GM12878 (cell line): ENCODE measurements around the gene C4orf36. TPM values are rescaled to one million over a fixed set of nuclear protein-coding genes. Genes with fewer than 3 reads are reported as not detected.
A peak's percentile ranks its signal among the peaks of the same experiment; 100 is the strongest.

ENCODE experiments used
- ATAC-seq: fragments of 200-7000 bp; cut with Tn5 transposase; 3 replicates; pipeline ENCODE4 v1.9.1; 2020; ENCODE audit warnings: mild to moderate bottlenecking, moderate library complexity
- BruUV-seq: library from RNA; stranded (reverse); fragments of 400-500 nt; replicated peaks from 2 replicates; lab custom pipeline; 2021; lab: Mats Ljungman, UMichigan
- CTCF ChIA-PET: fragments of 300-600 bp; sonication (Branson Sonifier 250); formaldehyde crosslinking; extraction: SDS; loops from one replicate; lab custom pipeline; 2021; ENCODE audit warnings: inconsistent platforms; lab: Yijun Ruan, JAX
- POLR2A ChIA-PET: fragments of 350-600 bp; formaldehyde crosslinking; extraction: SDS; loops from one replicate; lab custom pipeline; 2021; ENCODE audit warnings: inconsistent platforms; lab: Charles Lee
- RAD21 ChIA-PET: fragments of 300-600 bp; sonication (Branson Sonifier 250); formaldehyde crosslinking; loops from one replicate; lab custom pipeline; 2023; ENCODE audit warnings: antibody characterized with exemption; ENCODE audit not compliant: unreplicated experiment; lab: Charles Lee
- SMC1A ChIA-PET: fragments of 300-600 bp; sonication (Branson Sonifier 250); formaldehyde crosslinking; loops from one replicate; lab custom pipeline; 2023; ENCODE audit not compliant: unreplicated experiment, uncharacterized antibody; lab: Charles Lee
- DNase-seq: peaks from one replicate; pipeline ENCODE4 v3.0.0-alpha.2; 2011; ENCODE audit warnings: low read depth, low spot score
- FAIRE-seq: peaks from 3 replicates; lab custom pipeline; 2011; peaks lifted over from hg19 to GRCh38; lab: Jason Lieb, UNC
- H2AFZ ChIP-seq: 2 replicates; pipeline ENCODE4 v1.6.0; 2011; ENCODE audit warnings: low read depth, low read length, control low read depth; ENCODE audit not compliant: control insufficient read depth
- H3K27ac ChIP-seq: 2 replicates; pipeline ENCODE4 v1.5.1; 2011; ENCODE audit warnings: control low read depth; ENCODE audit not compliant: control insufficient read depth, insufficient read depth
- H3K27me3 ChIP-seq, 2 experiments: replicated peaks in 1 of 2; 2 replicates each; pipeline versions ENCODE4 v1.6.0 to v1.6.1; 2011; ENCODE audit warnings: low read length in 1 of 2; ENCODE audit not compliant: control insufficient read depth in 2 of 2, insufficient read depth in 2 of 2
- H3K36me3 ChIP-seq, 2 experiments: 2 replicates each; pipeline ENCODE4 v1.5.1; 2011; ENCODE audit warnings: low read length in 1 of 2; ENCODE audit not compliant: control insufficient read depth in 2 of 2, insufficient read depth in 2 of 2
- H3K4me1 ChIP-seq: 2 replicates; pipeline ENCODE4 v1.6.1; 2011; ENCODE audit warnings: mild to moderate bottlenecking, low read length, moderate library complexity, mixed read lengths; ENCODE audit not compliant: control insufficient read depth, insufficient read depth
- H3K4me2 ChIP-seq: 2 replicates; pipeline ENCODE4 v1.6.0; 2011; ENCODE audit warnings: control low read depth; ENCODE audit not compliant: control insufficient read depth, insufficient read depth
- H3K4me3 ChIP-seq: fragments of 200-600 bp; sonication (generic); 2 replicates; pipeline ENCODE4 v1.5.1; 2016
- H3K79me2 ChIP-seq: 2 replicates; pipeline ENCODE4 v1.6.0; 2011; ENCODE audit warnings: low read length; ENCODE audit not compliant: control insufficient read depth, insufficient read depth
- H3K9ac ChIP-seq: 2 replicates; pipeline ENCODE4 v1.8.0; 2011; ENCODE audit warnings: low read length, control low read depth, mixed read lengths; ENCODE audit not compliant: control insufficient read depth, insufficient read depth
- H3K9me3 ChIP-seq: replicated peaks from 3 replicates; pipeline ENCODE4 v1.5.1; 2011; ENCODE audit warnings: mild to moderate bottlenecking, low read length; ENCODE audit not compliant: control insufficient read depth, insufficient read depth
- H4K20me1 ChIP-seq: 2 replicates; pipeline ENCODE4 v1.6.0; 2011; ENCODE audit not compliant: control insufficient read depth, insufficient read depth
- HCFC1 ChIP-seq: fragments of 150-350 bp; IDR thresholded peaks from 2 replicates; pipeline ENCODE4 v1.6.1; 2014; ENCODE audit warnings: low read length
- MEF2B ChIP-seq: fragments of 450-650 bp; IDR thresholded peaks from 2 replicates; pipeline ENCODE4 v1.6.1; 2018; ENCODE audit warnings: mild to moderate bottlenecking, moderate library complexity; ENCODE audit not compliant: partially characterized antibody, poor library complexity, severe bottlenecking
- MLLT1 ChIP-seq: fragments of 450-650 bp; IDR thresholded peaks from 2 replicates; pipeline ENCODE4 v1.6.1; 2016; ENCODE audit warnings: mild to moderate bottlenecking
- NFYA ChIP-seq: IDR thresholded peaks from 2 replicates; pipeline ENCODE4 v1.6.1; 2011; ENCODE audit warnings: low read depth, mild to moderate bottlenecking, low read length, improper control_type of control experiment, borderline replicate concordance
- NR2C2 ChIP-seq: IDR thresholded peaks from 2 replicates; pipeline ENCODE4 v1.6.1; 2011; ENCODE audit warnings: borderline replicate concordance, low read depth; ENCODE audit not compliant: control insufficient read depth, insufficient read length
- SPI1 ChIP-seq: IDR thresholded peaks from 2 replicates; pipeline ENCODE4 v1.6.1; 2011; ENCODE audit warnings: low read depth, mild to moderate bottlenecking, low read length, moderate library complexity, borderline replicate concordance; ENCODE audit not compliant: insufficient read depth
- SREBF1 ChIP-seq: IDR thresholded peaks from 2 replicates; pipeline ENCODE4 v1.6.1; 2012; ENCODE audit warnings: mild to moderate bottlenecking, low read length
- USF2 ChIP-seq: IDR thresholded peaks from 2 replicates; pipeline ENCODE4 v1.6.1; 2011; ENCODE audit warnings: low read depth, low read length, improper control_type of control experiment, borderline replicate concordance
- ZBED1 ChIP-seq: IDR thresholded peaks from 2 replicates; pipeline ENCODE4 v1.6.1; 2016; ENCODE audit warnings: borderline replicate concordance
- ZNF207 ChIP-seq: fragments of 450-650 bp; IDR thresholded peaks from 2 replicates; pipeline ENCODE4 v1.6.1; 2014; ENCODE audit warnings: antibody characterized with exemption, mild to moderate bottlenecking, borderline replicate concordance
- ZNF622 ChIP-seq: fragments of 450-650 bp; IDR thresholded peaks from 2 replicates; pipeline ENCODE4 v1.6.1; 2017; ENCODE audit warnings: mild to moderate bottlenecking, inconsistent platforms
- WGBS: methylation state at CpG from one replicate; pipeline ENCODE4 v1.1.6; 2016; ENCODE audit warnings: low lambda C conversion rate; ENCODE audit not compliant: insufficient replicate concordance, insufficient coverage; ENCODE audit errors: missing lambda C conversion rate; 5-methylcytosine and 5-hydroxymethylcytosine counted together
- in situ Hi-C: fragments of 300-500 bp; cut with MboI; formaldehyde crosslinking; loops from 9 replicates; pipeline ENCODE4 v1.14.3; 2018; ENCODE audit warnings: mixed read lengths
- intact Hi-C: fragments of 100-400 bp; cut with micrococcal nuclease; formaldehyde crosslinking; loops from one replicate; pipeline ENCODE4 v1.14.2; 2022; ENCODE audit not compliant: unreplicated experiment
- polyA plus RNA-seq, 11 experiments: library from polyadenylated mRNA; depleted of rRNA in 4 of 11; unstranded in 6 of 11; stranded (reverse) in 5 of 11; fragments of >200 nt; fragmentation: Nextera tagmentation in 4 of 11; fragmentation: Illumina TruSeq in 1 of 11; extraction: Ambion mirVana in 4 of 11; extraction: Trizol in 1 of 11; gene quantifications; 1 replicate in 1 of 11; 2 replicates in 10 of 11; pipeline versions ENCODE4 v1.2.1 to v1.2.3, GENCODE V29; 2011 to 2016; ENCODE audit warnings: inconsistent platforms in 2 of 11, missing spikeins in 2 of 11, low read depth in 1 of 11
- total RNA-seq, 4 experiments: library from RNA; depleted of rRNA in 3 of 4; stranded (reverse); fragments of >200 nt in 3 of 4; fragmentation: Illumina TruSeq in 1 of 4; extraction: Trizol in 1 of 4; gene quantifications; 2 replicates each; pipeline versions ENCODE4 v1.2.1 to v1.2.3, GENCODE V29; 2013 to 2021

C4orf36 gene
- total and polyA plus RNA-seq, 10 of the 15 experiments (the other 5 are each of a cell fraction or from before 2014, with no cell fraction given): 0.35 to 2.7 (median 1.3) TPM; not detected in 2

- TF ChIP-seq USF2 (no peak), ZBED1 (no peak), NR2C2 (no peak), ZNF622 (no peak), ZNF207 (no peak)
- TF ChIP-seq, all 136 proteins: peak for 0
Observed at GRCh38 chr4:86872135-86872534, 20.1 kb downstream of the C4orf36 start (continued).

- Histone ChIP-seq H3K9me3 (no peaks in the 10 kb centered on the region), H3K4me2 (no peak overlapping the region), H3K4me3 (no peak overlapping the region), H4K20me1 (no peaks in the 10 kb centered on the region), H3K36me3 (no peaks in the 10 kb centered on the region), H3K27ac (no peak overlapping the region), H3K4me1 (no peaks in the 10 kb centered on the region), H3K27me3 (no peaks in the 10 kb centered on the region)
- SMC1A ChIA-PET: interaction anchor here (1.0 to 1.5 kb wide), 3 partner anchors 22 to 372 kb away, joined by 3 to 7 read pairs (median 3); partner anchors contain the start of gene C4orf36
- peak; percentile 11 for DNase-seq
- POLR2A ChIA-PET: no interaction called here
- no peak for FAIRE-seq
- intact Hi-C loops: no loop called here
- ATAC-seq: peak; percentile 73
- TF ChIP-seq SPI1 (no peak), MEF2B (peak; percentile 70), MLLT1 (0 out of 2 replicates have a peak, but pooled peaks have one; percentile 31), HCFC1 (no peak), NFYA (no peak), SREBF1 (no peak)
- TF ChIP-seq, all 136 proteins: peak for 2
- ChIA-PET RAD21 (interaction anchor here (0.7 to 0.8 kb wide), 2 partner anchors 132 to 373 kb away, joined by 3 to 4 read pairs; no protein-coding TSS in a partner anchor), CTCF (interaction anchor here (0.8 to 1.6 kb wide), 6 partner anchors 15 to 374 kb away, joined by 3 to 8 read pairs (median 4); no protein-coding TSS in a partner anchor)
- Histone ChIP-seq H3K9ac (no peak overlapping the region), H2AFZ (peak overlapping the region; percentile 2), H3K79me2 (no peaks in the 10 kb centered on the region)
- 11% methylated on average over 9 of the region's 9 CpGs for WGBS
- in situ Hi-C loops: no loop called here
- BruUV-seq: no TSS peak
Observed at GRCh38 chr4:86870442-86871069, 21.7 kb downstream of the C4orf36 start.
